ENCODE measurements around the gene PAFAH1B2. TPM values are rescaled to one million over a fixed set of nuclear protein-coding genes. Genes with fewer than 3 reads are reported as not detected.
A peak's percentile ranks its signal among the peaks of the same experiment; 100 is the strongest.
"Not testable (repeated sequence)": the region's sequence is repeated elsewhere in the genome, so short reads cannot be mapped to it uniquely, and the experiment has no call there.

PAFAH1B2 gene
- total RNA-seq, 2 experiments from 2014 or later, result 59.9 to 62.8 TPM

DNA sequence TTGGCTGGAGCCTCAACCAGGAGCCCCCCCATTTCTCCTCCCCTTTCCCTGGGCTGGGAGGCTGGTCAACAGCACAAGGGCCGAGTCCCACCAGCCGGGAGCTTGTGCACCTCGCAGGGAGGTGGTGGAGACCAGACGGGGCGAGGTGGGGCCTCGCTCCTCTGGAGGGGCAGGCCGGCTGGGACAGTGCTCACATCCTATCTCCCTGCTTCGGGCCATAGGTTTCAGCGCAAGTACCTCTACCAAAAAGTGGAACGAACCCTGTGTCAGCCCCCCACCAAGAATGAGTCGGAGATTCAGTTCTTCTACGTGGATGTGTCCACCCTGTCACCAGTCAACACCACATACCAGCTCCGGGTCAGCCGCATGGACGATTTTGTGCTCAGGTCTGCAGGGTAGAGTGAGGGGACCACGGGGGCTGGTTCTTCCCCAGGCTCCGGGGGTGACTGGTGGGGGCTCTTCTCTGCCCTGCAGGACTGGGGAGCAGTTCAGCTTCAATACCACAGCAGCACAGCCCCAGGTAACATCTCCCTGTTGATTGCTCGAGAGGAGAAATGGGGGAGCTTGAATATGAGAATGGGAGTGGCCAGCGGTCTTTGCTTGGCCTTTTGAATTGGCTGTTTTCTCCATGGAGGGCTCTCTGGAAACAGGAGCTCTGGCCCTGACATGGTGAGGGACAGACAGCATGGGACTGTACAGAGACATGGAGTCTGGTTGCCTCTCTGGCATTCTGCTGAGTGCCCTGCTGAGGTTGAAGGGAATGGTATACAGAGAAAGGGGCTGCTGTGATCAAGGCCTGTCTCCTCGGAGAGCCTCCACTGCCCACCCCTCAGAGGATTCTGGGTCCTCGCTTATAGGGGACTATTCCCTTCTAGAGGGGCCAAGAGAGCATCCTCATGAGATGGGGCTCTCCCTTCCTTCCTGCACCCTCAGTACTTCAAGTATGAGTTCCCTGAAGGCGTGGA is 37.8 kb downstream of the PAFAH1B2 start:
- peaks cover 15% of the 10 kb centered on the region; the same call in 1 of the 2 replicates for H3K36me3 ChIP-seq (ENCODE audit: insufficient read depth, low read length)
- no peaks in the 10 kb centered on the region for H4K20me1 ChIP-seq (ENCODE audit: insufficient read depth, low read length)
- CTCF ChIA-PET (ENCODE audit: unreplicated experiment), result interaction anchor here (1.4 kb wide), 1 partner anchor 21 kb away, joined by 3 read pairs; no protein-coding TSS in a partner anchor
- TF ChIP-seq EZH2phosphoT487 (IDR thresholded peaks at IDR 0.05; ENCODE audit: borderline replicate concordance, low read depth, low read length) (no peak), CTCF (conservative IDR thresholded peaks at IDR 0.05; ENCODE audit: low read length) (no peak)
- no TSS peak for BruUV-seq (replicated peaks)
- no peak overlapping the region for H3K4me3 ChIP-seq (ENCODE audit: low read depth, low read length, poor library complexity, severe bottlenecking)
- 0 out of 2 replicates have a peak overlapping the region, but pooled peaks have one; percentile 62 for H2AFZ ChIP-seq (ENCODE audit: low read length)
- H3K27ac ChIP-seq (ENCODE audit: low read depth, low read length, poor library complexity, severe bottlenecking), result no peak overlapping the region
- POLR2A ChIA-PET, result interaction anchor here (1.6 to 5.2 kb wide), 4 partner anchors 12 to 49 kb away, joined by 3 to 30 read pairs (median 7); partner anchors contain the start of genes PCSK7 and RNF214
- DNase-seq (ENCODE audit: low spot score), result no peak
- peaks cover 47% of the 10 kb centered on the region for H3K4me1 ChIP-seq (ENCODE audit: insufficient read depth, low read length, poor library complexity, severe bottlenecking)
- no peaks in the 10 kb centered on the region for H3K9me2 ChIP-seq (ENCODE audit: insufficient read depth, low read length)
- H3K9me3 ChIP-seq (ENCODE audit: low read length), result no peaks in the 10 kb centered on the region
- intact Hi-C loops (cut with micrococcal nuclease; ENCODE audit: unreplicated experiment), result loop anchor here (1.0 kb wide), 2 partner anchors 44 to 391 kb away; partner anchors contain the start of gene APOA5
- no peak overlapping the region for H3K4me2 ChIP-seq (ENCODE audit: low read length)
- peaks cover 3% of the 10 kb centered on the region; the same call in 1 of the 2 replicates for H3K79me2 ChIP-seq (ENCODE audit: insufficient read depth, low read depth, low read length)

GRCh38 chr11:117182551-117182935 is 38.5 kb downstream of the PAFAH1B2 start:
- intact Hi-C loops (cut with micrococcal nuclease; ENCODE audit: unreplicated experiment), result no loop called here
- H3K27ac ChIP-seq (ENCODE audit: low read depth, low read length, poor library complexity, severe bottlenecking), result no peak overlapping the region
- TF ChIP-seq EZH2phosphoT487 (IDR thresholded peaks at IDR 0.05; ENCODE audit: borderline replicate concordance, low read depth, low read length) (no peak), CTCF (conservative IDR thresholded peaks at IDR 0.05; ENCODE audit: low read length) (no peak)
- peaks cover 15% of the 10 kb centered on the region; the same call in 1 of the 2 replicates for H3K36me3 ChIP-seq (ENCODE audit: insufficient read depth, low read length)
- ChIA-PET CTCF (ENCODE audit: unreplicated experiment) (no interaction called here), POLR2A (interaction anchor here (0.9 to 1.9 kb wide), 3 partner anchors 11 to 45 kb away, joined by 3 to 5 read pairs (median 3); no protein-coding TSS in a partner anchor)
- H3K4me3 ChIP-seq (ENCODE audit: low read depth, low read length, poor library complexity, severe bottlenecking), result no peak overlapping the region
- BruUV-seq (replicated peaks), result no TSS peak
- no peaks in the 10 kb centered on the region for H4K20me1 ChIP-seq (ENCODE audit: insufficient read depth, low read length)
- H3K79me2 ChIP-seq (ENCODE audit: insufficient read depth, low read depth, low read length), result peaks cover 3% of the 10 kb centered on the region; the same call in 1 of the 2 replicates
- H3K9me3 ChIP-seq (ENCODE audit: low read length), result no peaks in the 10 kb centered on the region
- H2AFZ ChIP-seq (ENCODE audit: low read length), result no peak overlapping the region
- peaks cover 46% of the 10 kb centered on the region for H3K4me1 ChIP-seq (ENCODE audit: insufficient read depth, low read length, poor library complexity, severe bottlenecking)
- no peak overlapping the region for H3K4me2 ChIP-seq (ENCODE audit: low read length)
- DNase-seq (ENCODE audit: low spot score), result no peak
- H3K9me2 ChIP-seq (ENCODE audit: insufficient read depth, low read length), result no peaks in the 10 kb centered on the region

DNA sequence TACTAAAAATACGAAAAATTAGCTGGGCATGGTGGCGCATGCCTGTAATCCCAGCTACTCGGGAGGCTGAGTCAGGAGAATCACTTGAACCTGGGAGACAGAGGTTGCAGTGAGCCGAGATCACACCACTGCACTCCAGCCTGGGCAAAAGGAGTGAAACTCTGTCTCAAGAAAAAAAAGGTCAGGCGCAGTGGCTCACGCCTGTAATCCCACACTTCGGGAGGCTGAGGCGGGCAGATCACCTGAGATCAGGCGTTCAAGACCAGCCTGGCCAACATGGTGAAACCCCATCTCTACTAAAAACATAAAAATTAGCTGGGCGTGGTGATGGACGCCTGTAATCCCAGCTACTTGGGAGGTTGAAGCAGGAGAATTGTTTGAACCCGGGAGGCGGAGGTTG is 39.1 kb downstream of the PAFAH1B2 start:
- H3K9me2 ChIP-seq (ENCODE audit: insufficient read depth, low read length); H4K20me1 ChIP-seq (ENCODE audit: insufficient read depth, low read length); H3K4me3 ChIP-seq (ENCODE audit: low read depth, low read length, poor library complexity, severe bottlenecking); H3K9me3 ChIP-seq (ENCODE audit: low read length); H3K79me2 ChIP-seq (ENCODE audit: insufficient read depth, low read depth, low read length); CTCF ChIA-PET (ENCODE audit: unreplicated experiment); H2AFZ ChIP-seq (ENCODE audit: low read length); BruUV-seq (replicated peaks); H3K4me2 ChIP-seq (ENCODE audit: low read length); H3K27ac ChIP-seq (ENCODE audit: low read depth, low read length, poor library complexity, severe bottlenecking); intact Hi-C loops (cut with micrococcal nuclease; ENCODE audit: unreplicated experiment); DNase-seq (ENCODE audit: low spot score): not testable (repeated sequence)
- POLR2A ChIA-PET, result interaction anchor here (0.7 to 1.9 kb wide), 3 partner anchors 12 to 1058 kb away, joined by 3 to 5 read pairs (median 5); no protein-coding TSS in a partner anchor
- Histone ChIP-seq H3K4me1 (ENCODE audit: insufficient read depth, low read length, poor library complexity, severe bottlenecking) (peaks cover 40% of the 10 kb centered on the region), H3K36me3 (ENCODE audit: insufficient read depth, low read length) (peaks cover 15% of the 10 kb centered on the region; the same call in 1 of the 2 replicates)

All from OCI-LY7 (cell line).